Nucleus accumbens (tissue), 56 donors: ENCODE data around the gene R3HDM2.
"Not testable (repeated sequence)": the region's sequence is repeated elsewhere in the genome, so short reads cannot be mapped to it uniquely, and the experiment has no call there.

Experiments used
- DNase-seq, 56 donors: peaks; one replicate each; lab custom pipeline; 2025; lab: John Stamatoyannopoulos, UW

R3HDM2 gene

GRCh38 chr12:57280211-57281062 lies 150.4 kb downstream of the R3HDM2 start:
- DNase-seq = peak in 38 of 56 donors; percentile 2 to 83 (median 46)

GRCh38 chr12:57278465-57279381 lies 152.1 kb downstream of the R3HDM2 start:
- no peak for DNase-seq

GRCh38 chr12:57276935-57277563 lies 153.8 kb downstream of the R3HDM2 start:
- peak in 1 of 56 donors; percentile 2 for DNase-seq

- not testable (repeated sequence) for DNase-seq
Observed at GRCh38 chr12:57276233-57276632, 154.6 kb downstream of the R3HDM2 start.

GRCh38 chr12:57273516-57273915 lies 157.3 kb downstream of the R3HDM2 start:
- no peak for DNase-seq

- DNase-seq = no peak
Observed at GRCh38 chr12:57272337-57273151, 158.3 kb downstream of the R3HDM2 start.

GRCh38 chr12:57270966-57271470 lies 159.8 kb downstream of the R3HDM2 start:
- DNase-seq = no peak

- no peak for DNase-seq
Observed at GRCh38 chr12:57268264-57268663, 162.6 kb downstream of the R3HDM2 start.

- no peak for DNase-seq
Observed at GRCh38 chr12:57266681-57267080, 164.2 kb downstream of the R3HDM2 start.

- DNase-seq = no peak
Observed at GRCh38 chr12:57263096-57263495, 167.7 kb downstream of the R3HDM2 start.

GRCh38 chr12:57262126-57262822 lies 168.6 kb downstream of the R3HDM2 start:
- DNase-seq = no peak

GRCh38 chr12:57261428-57261865 lies 169.4 kb downstream of the R3HDM2 start:
- DNase-seq = no peak

GRCh38 chr12:57260366-57260765 lies 170.5 kb downstream of the R3HDM2 start:
- no peak for DNase-seq

- no peak for DNase-seq
Observed at GRCh38 chr12:57258977-57259970, 171.6 kb downstream of the R3HDM2 start.

- no peak for DNase-seq
Observed at GRCh38 chr12:57255916-57256315, 174.9 kb downstream of the R3HDM2 start.

- no peak for DNase-seq
Observed at GRCh38 chr12:57254506-57255280, 176.2 kb downstream of the R3HDM2 start.

GRCh38 chr12:57250956-57251355 lies 179.9 kb downstream of the R3HDM2 start, which contains the start of gene STAC3:
TSS of gene STAC3 (minus strand) at chr12:57251187. CDS start at chr12:57249636, 1,551 bp downstream.
- DNase-seq = no peak
